Esophagus squamous epithelium (tissue), 5 donors: Measurements from ENCODE around the gene MAEA. TPM values are rescaled to one million over a fixed set of nuclear protein-coding genes. Genes with fewer than 3 reads are reported as not detected.

ENCODE experiments used
- DNase-seq: peaks from one replicate; lab custom pipeline; 2025; lab: John Stamatoyannopoulos, UW
- H3K27ac ChIP-seq, 4 donors: fragments of 200-600 bp; sonication (generic); one replicate each; pipeline ENCODE4 v1.5.1; 2016 to 2019; ENCODE audit warnings: mild to moderate bottlenecking in 1 of 4
- H3K27me3 ChIP-seq, 4 donors: fragments of 200-600 bp; sonication (generic); 1 replicate in 3 of 4; 2 replicates in 1 of 4; pipeline versions ENCODE4 v1.5.1 to v1.6.0; 2017 to 2021; ENCODE audit warnings: antibody characterized with exemption in 1 of 4
- H3K36me3 ChIP-seq, 3 donors: fragments of 200-600 bp; sonication (generic); one replicate each; pipeline ENCODE4 v1.5.1; 2016 to 2019
- H3K4me1 ChIP-seq, 3 donors: fragments of 200-600 bp; sonication (generic); one replicate each; pipeline ENCODE4 v1.5.1; 2017 to 2019
- H3K4me3 ChIP-seq, 4 donors: fragments of 200-600 bp; sonication (generic); 1 replicate in 3 of 4; 2 replicates in 1 of 4; pipeline ENCODE4 v1.5.1; 2016 to 2019; ENCODE audit warnings: mild to moderate bottlenecking in 2 of 4, moderate library complexity in 1 of 4
- H3K9me3 ChIP-seq, 3 donors: fragments of 200-600 bp; sonication (generic); one replicate each; pipeline ENCODE4 v1.5.1; 2016 to 2019
- POLR2A ChIP-seq, 4 donors: fragments of 450-650 bp; IDR thresholded peaks; one replicate each; pipeline ENCODE4 v1.6.1; 2017; ENCODE audit warnings: antibody characterized with exemption in 4 of 4, mild to moderate bottlenecking in 4 of 4, moderate library complexity in 3 of 4
- WGBS, 2 donors: methylation state at CpG; one replicate each; pipeline ENCODE4 v1.1.5; 2018; 5-methylcytosine and 5-hydroxymethylcytosine counted together
- intact Hi-C: fragments of 100-400 bp; cut with DNase I; formaldehyde crosslinking; loops from one replicate; pipeline ENCODE4 v1.15.0; 2022
- total RNA-seq, 4 donors: library from RNA; depleted of rRNA; stranded (reverse); fragments of >200 nt; gene quantifications; one replicate each; pipeline ENCODE4 v1.1.0, GENCODE V29; 2016
- TF ChIP-seq, protein P1 (sequence below), 6 experiments: fragments of 450-650 bp in 4 of 6; fragments of 200-600 bp in 2 of 6; sonication (generic) in 2 of 6; IDR thresholded peaks; one replicate each; pipeline ENCODE4 v1.5.1; 2016 to 2019; ENCODE audit warnings: antibody characterized with exemption in 6 of 6, mild to moderate bottlenecking in 4 of 6, moderate library complexity in 4 of 6
- donor health status: DM: yes; HTN: yes; CAD: no.

The MAEA gene
- total RNA-seq, 4 donors from 2014 or later, result 56.6 to 78.7 (median 67.5) TPM

DNA sequence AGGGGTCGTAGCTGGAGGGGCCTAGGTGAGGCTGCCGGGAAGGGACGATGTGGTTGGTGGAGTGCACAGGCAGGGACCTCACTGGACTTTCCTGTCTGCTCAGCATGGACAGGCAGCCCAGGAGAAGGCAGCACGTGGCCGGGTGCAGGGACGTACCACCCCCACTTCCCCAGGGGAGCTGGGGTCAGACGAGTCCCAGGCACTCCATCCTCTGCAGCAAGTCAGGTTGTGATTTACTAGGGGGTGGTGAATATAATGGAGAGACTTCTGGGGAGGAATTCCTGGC is 39.2 kb upstream of the MAEA start:
- peaks cover 0 to 27% (median 0%) of the 10 kb centered on the region in 3 donors for H3K9me3 ChIP-seq
- H3K36me3 ChIP-seq, result peaks cover 0 to 9% (median 0%) of the 10 kb centered on the region in 3 donors
- H3K27me3 ChIP-seq, result no peaks in the 10 kb centered on the region
- no peak for DNase-seq
- 86 to 88% methylated on average over 5 to 7 of the region's 7 CpGs for WGBS, 2 donors
- intact Hi-C loops, result loop anchor here (5.0 kb wide), 1 partner anchor 97 kb away; the partner anchor contains the start of gene UVSSA
- peak overlapping the region; percentile 88 to 99 (median 97) for H3K27ac ChIP-seq
- H3K4me3 ChIP-seq, result peak overlapping the region in 3 of 4 donors; percentile 56 to 96 (median 91)
- TF ChIP-seq, protein P1, sequence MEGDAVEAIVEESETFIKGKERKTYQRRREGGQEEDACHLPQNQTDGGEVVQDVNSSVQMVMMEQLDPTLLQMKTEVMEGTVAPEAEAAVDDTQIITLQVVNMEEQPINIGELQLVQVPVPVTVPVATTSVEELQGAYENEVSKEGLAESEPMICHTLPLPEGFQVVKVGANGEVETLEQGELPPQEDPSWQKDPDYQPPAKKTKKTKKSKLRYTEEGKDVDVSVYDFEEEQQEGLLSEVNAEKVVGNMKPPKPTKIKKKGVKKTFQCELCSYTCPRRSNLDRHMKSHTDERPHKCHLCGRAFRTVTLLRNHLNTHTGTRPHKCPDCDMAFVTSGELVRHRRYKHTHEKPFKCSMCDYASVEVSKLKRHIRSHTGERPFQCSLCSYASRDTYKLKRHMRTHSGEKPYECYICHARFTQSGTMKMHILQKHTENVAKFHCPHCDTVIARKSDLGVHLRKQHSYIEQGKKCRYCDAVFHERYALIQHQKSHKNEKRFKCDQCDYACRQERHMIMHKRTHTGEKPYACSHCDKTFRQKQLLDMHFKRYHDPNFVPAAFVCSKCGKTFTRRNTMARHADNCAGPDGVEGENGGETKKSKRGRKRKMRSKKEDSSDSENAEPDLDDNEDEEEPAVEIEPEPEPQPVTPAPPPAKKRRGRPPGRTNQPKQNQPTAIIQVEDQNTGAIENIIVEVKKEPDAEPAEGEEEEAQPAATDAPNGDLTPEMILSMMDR (IDR thresholded peaks at IDR 0.05), result no peak
- TF ChIP-seq POLR2A (IDR thresholded peaks at IDR 0.05), result no peak
- H3K4me1 ChIP-seq, result peaks cover 29 to 50% (median 29%) of the 10 kb centered on the region in 3 donors

DNA sequence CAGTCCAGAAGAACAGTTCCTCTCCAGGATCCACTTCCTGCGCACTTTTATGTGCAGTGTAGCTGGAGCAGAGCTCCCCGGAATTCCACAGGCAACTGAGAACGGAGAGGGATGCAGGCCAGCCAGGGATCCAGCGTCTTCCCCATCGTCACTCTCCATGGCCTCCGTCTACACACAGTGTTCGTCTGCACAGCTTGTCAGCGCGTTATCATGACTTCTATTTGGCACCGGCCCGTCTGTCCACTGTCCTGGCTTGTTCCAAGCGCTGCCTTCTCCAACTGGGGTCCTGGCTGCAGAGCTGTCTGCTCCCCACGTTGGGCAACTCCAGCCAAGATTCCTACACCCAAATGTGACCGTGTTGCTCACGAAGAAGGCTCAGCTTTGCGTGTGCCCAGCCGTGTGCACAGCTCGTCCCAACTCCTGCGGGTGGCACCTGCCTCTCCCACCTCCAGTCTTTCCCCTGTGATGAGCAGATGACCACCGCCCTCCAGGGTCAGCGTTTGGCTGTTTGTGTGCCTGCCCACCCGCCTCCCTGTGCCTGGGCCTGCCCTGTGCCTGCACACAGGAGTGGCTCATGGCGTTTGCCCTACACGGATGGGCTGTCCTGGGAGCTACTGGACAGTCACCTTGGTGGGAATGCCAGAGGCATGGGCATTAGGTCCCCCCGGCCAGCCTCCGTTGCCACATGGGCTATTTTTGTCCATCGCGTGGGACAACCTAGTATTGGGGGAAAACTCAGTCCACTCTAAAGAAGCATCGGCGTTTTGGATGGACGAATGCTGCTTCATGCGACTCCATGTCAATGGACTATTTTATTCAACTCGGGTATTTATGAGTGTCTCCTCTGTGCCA is 38.5 kb upstream of the MAEA start:
- Histone ChIP-seq H3K27ac (peak overlapping the region in 1 of 4 donors; percentile 99), H3K4me1 (peaks cover 22 to 44% (median 23%) of the 10 kb centered on the region in 3 donors), H3K4me3 (no peak overlapping the region), H3K27me3 (no peaks in the 10 kb centered on the region), H3K9me3 (peaks cover 0 to 32% (median 0%) of the 10 kb centered on the region in 3 donors), H3K36me3 (peaks cover 0 to 9% (median 0%) of the 10 kb centered on the region in 3 donors)
- no peak for DNase-seq
- intact Hi-C loops, result loop anchor here (5.0 kb wide), 1 partner anchor 96 kb away; the partner anchor contains the start of gene UVSSA
- 94 to 95% methylated on average over 18 to 26 of the region's 33 CpGs for WGBS, 2 donors
- TF ChIP-seq, protein P1 (IDR thresholded peaks at IDR 0.05), result no peak
- no peak for TF ChIP-seq POLR2A (IDR thresholded peaks at IDR 0.05)

DNA sequence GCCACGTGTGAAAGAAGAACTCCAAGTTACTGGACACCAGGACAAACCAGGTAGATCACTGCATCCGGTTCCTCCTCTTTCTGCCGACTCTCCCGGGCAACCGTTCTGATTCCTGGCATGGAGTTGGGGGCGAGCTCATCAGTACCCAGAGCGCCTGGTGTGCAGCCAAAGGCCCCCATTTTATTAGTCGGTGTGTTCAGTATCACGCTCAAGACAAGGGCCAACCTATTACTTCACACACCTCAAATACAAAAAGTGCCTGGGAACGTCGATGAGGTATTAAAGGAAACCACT is 38.0 kb upstream of the MAEA start:
- intact Hi-C loops, result loop anchor here (5.0 kb wide), 1 partner anchor 96 kb away; the partner anchor contains the start of gene UVSSA
- peaks cover 16 to 38% (median 17%) of the 10 kb centered on the region in 3 donors for H3K4me1 ChIP-seq

DNA sequence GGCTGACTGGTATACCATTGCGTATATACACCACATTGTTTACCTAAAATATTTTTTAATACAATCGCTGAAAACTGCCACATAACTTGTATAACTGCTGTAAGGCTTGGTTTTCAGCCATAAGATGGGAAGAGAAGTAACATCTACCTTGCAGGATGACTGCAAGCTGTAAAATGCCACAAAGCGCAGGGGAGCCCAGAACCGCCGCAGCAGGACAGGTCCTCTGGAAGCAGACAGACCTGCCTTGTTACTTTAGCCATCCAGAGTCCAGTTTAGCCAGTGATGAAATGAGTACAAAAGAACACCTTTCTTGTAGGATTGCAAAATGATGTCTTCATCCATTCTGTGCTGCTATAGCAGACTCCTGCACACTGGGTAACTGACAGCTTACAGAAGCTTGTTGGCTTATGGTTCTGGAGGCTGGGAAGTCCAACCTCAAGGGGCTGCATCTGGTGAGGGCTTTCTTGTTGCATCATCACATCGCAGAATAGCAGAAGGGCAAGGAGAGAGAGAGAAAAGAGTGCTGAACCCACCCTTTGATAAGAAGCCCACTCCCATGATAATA is 36.7 kb upstream of the MAEA start:
- H3K4me3 ChIP-seq, result no peak overlapping the region
- peaks cover 0 to 9% (median 0%) of the 10 kb centered on the region in 3 donors for H3K36me3 ChIP-seq
- 90 to 96% methylated on average over 6 of the region's 6 CpGs for WGBS, 2 donors
- H3K27me3 ChIP-seq, result no peaks in the 10 kb centered on the region
- intact Hi-C loops, result loop anchor here (5.0 kb wide), 1 partner anchor 94 kb away; the partner anchor contains the start of gene UVSSA
- no peak for DNase-seq
- peaks cover 0 to 32% (median 2%) of the 10 kb centered on the region in 3 donors for H3K9me3 ChIP-seq
- no peak overlapping the region for H3K27ac ChIP-seq
- TF ChIP-seq POLR2A (IDR thresholded peaks at IDR 0.05), result no peak
- TF ChIP-seq, protein P1 (IDR thresholded peaks at IDR 0.05), result no peak
- H3K4me1 ChIP-seq, result peaks cover 9 to 26% (median 10%) of the 10 kb centered on the region in 3 donors

More for the DNA sequence above, 38.0 kb upstream of the MAEA start:
- H3K9me3 ChIP-seq, result peaks cover 0 to 32% (median 0%) of the 10 kb centered on the region in 3 donors
- H3K4me3 ChIP-seq, result no peak overlapping the region
- H3K36me3 ChIP-seq, result peaks cover 0 to 9% (median 0%) of the 10 kb centered on the region in 3 donors
- DNase-seq, result no peak
- H3K27ac ChIP-seq, result no peak overlapping the region
- no peaks in the 10 kb centered on the region for H3K27me3 ChIP-seq
- no peak for TF ChIP-seq POLR2A (IDR thresholded peaks at IDR 0.05)
- TF ChIP-seq, protein P1 (IDR thresholded peaks at IDR 0.05), result no peak
- WGBS, 2 donors, result 91 to 97% methylated on average over 10 to 11 of the region's 11 CpGs
